Colonic mucosa (tissue), 4 donors: ENCODE results near the gene EIF2D. TPM values are rescaled to one million over a fixed set of nuclear protein-coding genes. Genes with fewer than 3 reads are reported as not detected.
"Not testable (repeated sequence)": the region's sequence is repeated elsewhere in the genome, so short reads cannot be mapped to it uniquely, and the experiment has no call there.

Experiments
- DNase-seq: peaks from one replicate; pipeline ENCODE4 v3.0.0-alpha.2; 2020
- H3K27ac ChIP-seq: fragments of 200-600 bp; one replicate; pipeline ENCODE4 v1.8.0; 2021
- H3K27me3 ChIP-seq: fragments of 200-600 bp; one replicate; pipeline ENCODE4 v1.8.0; 2021
- H3K36me3 ChIP-seq: fragments of 200-600 bp; one replicate; pipeline ENCODE4 v1.8.0; 2021
- H3K4me1 ChIP-seq: fragments of 200-600 bp; one replicate; pipeline ENCODE4 v1.8.0; 2021; ENCODE audit warnings: mild to moderate bottlenecking
- H3K4me3 ChIP-seq: fragments of 200-600 bp; one replicate; pipeline ENCODE4 v1.8.0; 2021
- H3K9ac ChIP-seq, 2 donors: one replicate each; pipeline ENCODE4 v1.7.0; 2013; ENCODE audit warnings: control low read depth in 2 of 2, low read depth in 2 of 2, low read length in 2 of 2
- H3K9me3 ChIP-seq: fragments of 200-600 bp; one replicate; pipeline ENCODE4 v1.8.0; 2021
- CTCF ChIP-seq: fragments of 200-600 bp; IDR thresholded peaks from one replicate; pipeline ENCODE4 v1.8.0; 2022; ENCODE audit warnings: antibody characterized with exemption, mild to moderate bottlenecking
- intact Hi-C: fragments of 100-400 bp; cut with DNase I; formaldehyde crosslinking; loops from one replicate; pipeline ENCODE4 v1.14.1; 2022
- total RNA-seq, 2 donors: library from RNA; stranded (reverse); fragmentation: NEBNext Ultra II Directional in 1 of 2; extraction: Animal tissue kit (Norgen Biotek cat#: 25700) in 1 of 2; gene quantifications; one replicate each; pipeline ENCODE4 v1.2.1, GENCODE V29; 2021
- donor health status: healthy.
- donor health status: DM: no; HTN: no; CAD: no.
- donor health status: DM: no; HTN: no; CAD: no.

The EIF2D gene
- total RNA-seq, 2 donors from 2014 or later = 39.2 to 45.0 TPM

GRCh38 chr1:206628916-206629315 is 16.7 kb upstream of the EIF2D start:
- no peaks in the 10 kb centered on the region for H3K9me3 ChIP-seq
- H3K9ac ChIP-seq = no peak overlapping the region
- no peak for TF ChIP-seq CTCF
- no peak for DNase-seq
- H3K27me3 ChIP-seq = no peaks in the 10 kb centered on the region
- no peaks in the 10 kb centered on the region for H3K4me1 ChIP-seq
- H3K4me3 ChIP-seq = no peak overlapping the region
- H3K27ac ChIP-seq = no peak overlapping the region
- no peaks in the 10 kb centered on the region for H3K36me3 ChIP-seq
- intact Hi-C loops = no loop called here

GRCh38 chr1:206626396-206626795 is 14.1 kb upstream of the EIF2D start:
- H3K4me3 ChIP-seq, H3K9me3 ChIP-seq, H3K27me3 ChIP-seq, DNase-seq, H3K27ac ChIP-seq, H3K36me3 ChIP-seq, H3K9ac ChIP-seq, H3K4me1 ChIP-seq, intact Hi-C loops: not testable (repeated sequence)

- TF ChIP-seq CTCF = no peak
- Histone ChIP-seq H3K27me3 (no peaks in the 10 kb centered on the region), H3K36me3 (no peaks in the 10 kb centered on the region), H3K9ac (no peak overlapping the region), H3K4me1 (no peaks in the 10 kb centered on the region), H3K27ac (no peak overlapping the region), H3K4me3 (no peak overlapping the region), H3K9me3 (no peaks in the 10 kb centered on the region)
- intact Hi-C loops = no loop called here
- DNase-seq = no peak
These were observed 2.9 kb downstream of the EIF2D start for GRCh38 chr1:206609229-206609991.

GRCh38 chr1:206608108-206608698 is 4.1 kb downstream of the EIF2D start:
- Histone ChIP-seq H3K9me3 (no peaks in the 10 kb centered on the region), H3K27ac (no peak overlapping the region), H3K4me3 (no peak overlapping the region), H3K9ac (no peak overlapping the region), H3K36me3 (peaks cover 5% of the 10 kb centered on the region), H3K4me1 (no peaks in the 10 kb centered on the region), H3K27me3 (no peaks in the 10 kb centered on the region)
- intact Hi-C loops = no loop called here
- TF ChIP-seq CTCF = peak; percentile 72
- peak; percentile 36 for DNase-seq

- no peak overlapping the region for H3K9ac ChIP-seq
- no peaks in the 10 kb centered on the region for H3K4me1 ChIP-seq
- H3K27ac ChIP-seq = no peak overlapping the region
- H3K4me3 ChIP-seq = no peak overlapping the region
- H3K36me3 ChIP-seq = peaks cover 5% of the 10 kb centered on the region
- no peaks in the 10 kb centered on the region for H3K27me3 ChIP-seq
- no peak for DNase-seq
- intact Hi-C loops = no loop called here
- TF ChIP-seq CTCF = no peak
- no peaks in the 10 kb centered on the region for H3K9me3 ChIP-seq
These were observed 5.4 kb downstream of the EIF2D start for GRCh38 chr1:206606867-206607266.

GRCh38 chr1:206604861-206605260 is 7.4 kb downstream of the EIF2D start:
- no peak for DNase-seq
- TF ChIP-seq CTCF = no peak
- intact Hi-C loops = no loop called here

More at GRCh38 chr1:206604861-206605260, 7.4 kb downstream of the EIF2D start:
- H3K36me3 ChIP-seq = peaks cover 5% of the 10 kb centered on the region
- H3K4me3 ChIP-seq = no peak overlapping the region
- H3K9ac ChIP-seq = no peak overlapping the region
- H3K27me3 ChIP-seq = no peaks in the 10 kb centered on the region
- H3K27ac ChIP-seq = no peak overlapping the region
- H3K4me1 ChIP-seq = no peaks in the 10 kb centered on the region
- no peaks in the 10 kb centered on the region for H3K9me3 ChIP-seq
